HCT116 (cell line): ENCODE results near the gene DYNC2H1. TPM values are rescaled to one million over a fixed set of nuclear protein-coding genes. Genes with fewer than 3 reads are reported as not detected.

Experiments
- ATAC-seq: fragments of 200-7000 bp; cut with Tn5 transposase; 2 replicates; pipeline ENCODE4 v1.9.1; 2020; ENCODE audit warnings: mild to moderate bottlenecking, moderate library complexity
- BruUV-seq: library from RNA; stranded (reverse); fragments of 400-500 nt; replicated peaks from 2 replicates; lab custom pipeline; 2021; lab: Mats Ljungman, UMichigan
- CTCF ChIA-PET: fragments of 300-600 bp; sonication (Branson Sonifier 250); formaldehyde crosslinking; loops from one replicate; lab custom pipeline; 2021; ENCODE audit warnings: antibody characterized with exemption; lab: Charles Lee
- POLR2A ChIA-PET: fragments of 300-600, 350-600 bp; sonication (Branson Sonifier 250); formaldehyde crosslinking; loops from one replicate; lab custom pipeline; 2021; ENCODE audit warnings: antibody characterized with exemption; lab: Charles Lee
- RAD21 ChIA-PET, 2 experiments: fragments of 300-600 bp; sonication (Branson Sonifier 250); formaldehyde crosslinking; loops; one replicate each; lab custom pipeline; 2023; ENCODE audit warnings: low total read pairs in 2 of 2; ENCODE audit not compliant: uncharacterized antibody in 2 of 2, unreplicated experiment in 2 of 2, low non-redundant PET in 1 of 2; lab: Charles Lee
- DNase-seq: peaks from one replicate; pipeline ENCODE4 v3.0.0-alpha.2; 2010; ENCODE audit warnings: low read depth, low spot score
- H2AFZ ChIP-seq: fragments of 200-600 bp; shearing (Covaris generic), sonication (generic); 2 replicates; pipeline ENCODE4 v1.6.1; 2017; ENCODE audit warnings: low read depth, mixed run types, mixed read lengths, antibody characterized with exemption, low read length; ENCODE audit not compliant: poor library complexity, severe bottlenecking
- H3K27ac ChIP-seq: 2 replicates; pipeline ENCODE4 v1.5.1; 2012; ENCODE audit warnings: low read depth, low read length
- H3K27me3 ChIP-seq: fragments of 200-600 bp; sonication (generic); 2 replicates; pipeline ENCODE4 v1.6.1; 2016; ENCODE audit warnings: mixed run types, low read length, mixed read lengths; ENCODE audit not compliant: insufficient read depth
- H3K36me3 ChIP-seq, 2 experiments: fragments of 200-500 bp in 1 of 2; fragments of 200-600 bp in 1 of 2; sonication (Bioruptor generic) in 1 of 2; sonication (generic) in 1 of 2; 2 replicates each; pipeline versions ENCODE4 v1.5.1 to v1.6.1; 2014 to 2016; ENCODE audit warnings: low read length in 2 of 2, inconsistent platforms in 1 of 2, mixed read lengths in 1 of 2, mixed run types in 1 of 2; ENCODE audit not compliant: insufficient read depth in 2 of 2, control insufficient read depth in 1 of 2
- H3K4me1 ChIP-seq, 2 experiments: fragments of 200-600 bp in 1 of 2; sonication (generic) in 1 of 2; 2 replicates each; pipeline versions ENCODE4 v1.5.1 to v1.6.1; 2012 to 2017; ENCODE audit warnings: low read length in 2 of 2, inconsistent platforms in 1 of 2, mild to moderate bottlenecking in 1 of 2, mixed read lengths in 1 of 2, mixed run types in 1 of 2, moderate library complexity in 1 of 2; ENCODE audit not compliant: insufficient read depth in 2 of 2, control insufficient read depth in 1 of 2
- H3K4me2 ChIP-seq: fragments of 200-600 bp; sonication (generic); 2 replicates; pipeline ENCODE4 v1.6.1; 2017; ENCODE audit warnings: mixed run types, low read length, mixed read lengths
- H3K4me3 ChIP-seq, 2 experiments: fragments of 200-600 bp in 1 of 2; sonication (generic) in 1 of 2; replicated peaks in 1 of 2; 2 replicates each; pipeline ENCODE4 v1.5.1; 2011 to 2016; ENCODE audit warnings: low read length in 2 of 2, control low read depth in 1 of 2, low read depth in 1 of 2, mild to moderate bottlenecking in 1 of 2, mixed read lengths in 1 of 2, mixed run types in 1 of 2
- H3K79me2 ChIP-seq: fragments of 200-600 bp; sonication (generic); 2 replicates; pipeline ENCODE4 v1.6.1; 2017; ENCODE audit warnings: mild to moderate bottlenecking, mixed run types, low read length, moderate library complexity, mixed read lengths; ENCODE audit not compliant: insufficient read depth
- H3K9ac ChIP-seq: fragments of 200-600 bp; sonication (generic); 2 replicates; pipeline ENCODE4 v1.6.1; 2016; ENCODE audit warnings: low read length, mixed read lengths
- H3K9me2 ChIP-seq: fragments of 200-600 bp; sonication (generic), shearing (Covaris generic); 2 replicates; pipeline ENCODE4 v1.6.1; 2017; ENCODE audit warnings: mixed run types, mild to moderate bottlenecking, moderate library complexity; ENCODE audit not compliant: insufficient read depth
- H3K9me3 ChIP-seq, 2 experiments: fragments of 200-500 bp in 1 of 2; fragments of 200-600 bp in 1 of 2; sonication (Bioruptor generic) in 1 of 2; sonication (generic) in 1 of 2; 2 replicates each; pipeline ENCODE4 v1.6.1; 2014 to 2017; ENCODE audit warnings: low read length in 2 of 2, mixed read lengths in 2 of 2, inconsistent platforms in 1 of 2, low read depth in 1 of 2, mild to moderate bottlenecking in 1 of 2, mixed run types in 1 of 2, moderate library complexity in 1 of 2; ENCODE audit not compliant: control insufficient read depth in 1 of 2, insufficient read depth in 1 of 2
- H4K20me1 ChIP-seq: fragments of 200-600 bp; sonication (generic), shearing (Covaris generic); 2 replicates; pipeline ENCODE4 v1.6.1; 2017; ENCODE audit warnings: mixed run types, mild to moderate bottlenecking, moderate library complexity; ENCODE audit not compliant: insufficient read depth
- CBX3 ChIP-seq: IDR thresholded peaks from 2 replicates; pipeline ENCODE4 v1.6.1; 2012; ENCODE audit warnings: low read depth
- CEBPB ChIP-seq: IDR thresholded peaks from 2 replicates; pipeline ENCODE4 v1.6.1; 2012; ENCODE audit warnings: low read depth
- ELF1 ChIP-seq: IDR thresholded peaks from 2 replicates; pipeline ENCODE4 v1.6.1; 2012; ENCODE audit warnings: low read depth, borderline replicate concordance
- EZH2 ChIP-seq: fragments of 200-600 bp; sonication (generic); IDR thresholded peaks from 2 replicates; pipeline ENCODE4 v1.6.1; 2017; ENCODE audit warnings: antibody characterized with exemption, mixed run types
- POLR2AphosphoS5 ChIP-seq: IDR thresholded peaks from 2 replicates; pipeline ENCODE4 v1.6.1; 2011; ENCODE audit warnings: mild to moderate bottlenecking, low read depth, low read length, moderate library complexity
- RAD21 ChIP-seq: IDR thresholded peaks from 2 replicates; pipeline ENCODE4 v1.6.1; 2012; ENCODE audit warnings: low read depth, mild to moderate bottlenecking
- REST ChIP-seq: IDR thresholded peaks from 2 replicates; pipeline ENCODE4 v1.6.1; 2012; ENCODE audit warnings: low read depth
- SIN3A ChIP-seq: IDR thresholded peaks from 2 replicates; pipeline ENCODE4 v1.6.1; 2012; ENCODE audit warnings: low read depth
- SP1 ChIP-seq: IDR thresholded peaks from 2 replicates; pipeline ENCODE4 v1.6.1; 2012; ENCODE audit warnings: low read depth
- SRF ChIP-seq: IDR thresholded peaks from 2 replicates; pipeline ENCODE4 v1.6.1; 2012; ENCODE audit warnings: low read depth
- TCF7L2 ChIP-seq: IDR thresholded peaks from 2 replicates; pipeline ENCODE4 v1.7.0; 2011; ENCODE audit warnings: borderline replicate concordance, inconsistent platforms; ENCODE audit not compliant: insufficient read depth, insufficient read length; ENCODE audit errors: extremely low read depth
- YY1 ChIP-seq: IDR thresholded peaks from 2 replicates; pipeline ENCODE4 v1.6.1; 2011; ENCODE audit warnings: low read length, low read depth, moderate library complexity, mild to moderate bottlenecking; ENCODE audit not compliant: insufficient replicate concordance; ENCODE audit errors: extremely low read depth
- ZFX ChIP-seq: fragments of 450-650 bp; IDR thresholded peaks from 2 replicates; pipeline ENCODE4 v1.6.1; 2017
- ZNF274 ChIP-seq: fragments of 200-500 bp; sonication (Bioruptor generic); IDR thresholded peaks from 2 replicates; pipeline ENCODE4 v1.6.1; 2014; ENCODE audit warnings: mild to moderate bottlenecking, low read depth, low read length, inconsistent platforms
- intact Hi-C: fragments of 100-400 bp; cut with micrococcal nuclease; formaldehyde crosslinking; loops from 2 replicates; pipeline ENCODE4 v1.10.0; 2022
- total RNA-seq: library from RNA; stranded (reverse); gene quantifications from one replicate; pipeline ENCODE4 v1.2.1, GENCODE V29; 2021; ENCODE audit not compliant: unreplicated experiment
- TF ChIP-seq, protein P1 (sequence below), 3 experiments: fragments of 200-600 bp in 1 of 3; sonication (generic) in 1 of 3; IDR thresholded peaks in 2 of 3; conservative IDR thresholded peaks in 1 of 3; 2 replicates each; pipeline ENCODE4 v1.5.1; 2012 to 2017; ENCODE audit warnings: low read depth in 2 of 3, low read length in 2 of 3, antibody characterized with exemption in 1 of 3, borderline replicate concordance in 1 of 3, control low read depth in 1 of 3, mild to moderate bottlenecking in 1 of 3, mixed read lengths in 1 of 3, mixed run types in 1 of 3, moderate library complexity in 1 of 3; ENCODE audit not compliant: insufficient read depth in 1 of 3
- TF ChIP-seq, protein P2 (sequence below): IDR thresholded peaks from 2 replicates; pipeline ENCODE4 v1.6.1; 2012
- TF ChIP-seq, protein P3 (sequence below): IDR thresholded peaks from 2 replicates; pipeline ENCODE4 v1.6.1; 2012

Gene DYNC2H1
- total RNA-seq, 1 experiment from 2014 or later: 1.5 TPM

DNA sequence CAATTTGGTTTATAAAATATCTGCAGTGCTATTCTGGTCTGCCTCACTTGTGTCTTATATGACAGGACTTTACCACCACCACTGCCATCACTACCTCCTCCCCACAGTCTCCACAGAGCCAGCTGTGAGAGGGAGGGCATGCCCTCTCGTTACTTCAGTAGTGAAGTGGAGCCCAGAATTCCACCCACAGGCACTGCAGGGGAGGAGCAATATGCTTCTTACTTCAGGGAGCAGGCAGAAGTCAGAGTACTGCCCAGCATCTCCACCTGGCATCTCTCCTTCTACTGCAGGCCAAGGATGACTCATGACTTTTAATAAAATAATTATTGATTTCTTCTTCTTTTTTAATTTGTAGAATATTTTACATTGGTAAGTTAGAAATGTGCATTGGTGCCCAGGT, 255.5 kb downstream of the DYNC2H1 start:
- RAD21 ChIA-PET: no interaction called here
- Histone ChIP-seq H3K4me2 (no peak overlapping the region), H4K20me1 (no peaks in the 10 kb centered on the region), H3K36me3 (no peaks in the 10 kb centered on the region), H3K4me3 (no peak overlapping the region), H3K9me2 (no peaks in the 10 kb centered on the region), H3K9ac (no peak overlapping the region), H3K9me3 (no peaks in the 10 kb centered on the region), H3K79me2 (no peaks in the 10 kb centered on the region), H3K27me3 (no peaks in the 10 kb centered on the region), H2AFZ (no peak overlapping the region), H3K27ac (no peak overlapping the region), H3K4me1 (no peaks in the 10 kb centered on the region)
- POLR2A ChIA-PET: no interaction called here
- no peak for ATAC-seq
- TF ChIP-seq EZH2 (no peak), ZFX (no peak), ELF1 (no peak), POLR2AphosphoS5 (no peak), SIN3A (no peak)
- intact Hi-C loops: no loop called here
- DNase-seq: no peak
- no TSS peak for BruUV-seq
- CTCF ChIA-PET: no interaction called here

DNA sequence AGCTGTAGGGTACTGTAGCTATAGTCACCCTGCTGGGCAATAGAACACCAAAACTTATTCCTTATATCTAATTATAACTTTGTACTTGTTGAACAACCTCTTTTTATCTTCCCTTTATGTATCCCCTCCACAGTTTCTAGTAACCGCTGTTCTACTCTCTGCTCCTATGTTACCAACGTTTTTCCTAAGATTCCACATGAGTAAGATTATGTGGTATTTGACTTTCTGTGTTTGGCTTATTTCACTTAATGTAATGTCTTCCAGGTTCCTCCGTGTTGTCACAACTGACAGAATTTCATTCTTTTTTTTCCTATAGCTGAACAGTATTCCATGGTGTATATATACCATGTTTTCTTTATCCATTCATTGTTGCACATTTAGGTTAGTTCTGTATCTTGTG, 258.4 kb downstream of the DYNC2H1 start:
- Histone ChIP-seq H3K36me3 (no peaks in the 10 kb centered on the region), H3K4me1 (no peaks in the 10 kb centered on the region), H3K9me2 (no peaks in the 10 kb centered on the region), H3K4me3 (no peak overlapping the region), H2AFZ (no peak overlapping the region), H3K27me3 (no peaks in the 10 kb centered on the region), H3K4me2 (no peak overlapping the region), H3K9me3 (no peaks in the 10 kb centered on the region), H3K9ac (no peak overlapping the region), H3K79me2 (no peaks in the 10 kb centered on the region), H3K27ac (no peak overlapping the region), H4K20me1 (no peaks in the 10 kb centered on the region)
- BruUV-seq: no TSS peak
- RAD21 ChIA-PET: no interaction called here
- intact Hi-C loops: no loop called here
- CTCF ChIA-PET: no interaction called here
- POLR2A ChIA-PET: interaction anchor here (0.6 kb wide), 1 partner anchor 79 kb away, joined by 5 read pairs; no protein-coding TSS in a partner anchor
- DNase-seq: no peak
- no peak for ATAC-seq
- TF ChIP-seq SP1: no peak
- no peak for TF ChIP-seq RAD21
- no peak for TF ChIP-seq CBX3
- no peak for TF ChIP-seq ZNF274
- TF ChIP-seq, protein P1, sequence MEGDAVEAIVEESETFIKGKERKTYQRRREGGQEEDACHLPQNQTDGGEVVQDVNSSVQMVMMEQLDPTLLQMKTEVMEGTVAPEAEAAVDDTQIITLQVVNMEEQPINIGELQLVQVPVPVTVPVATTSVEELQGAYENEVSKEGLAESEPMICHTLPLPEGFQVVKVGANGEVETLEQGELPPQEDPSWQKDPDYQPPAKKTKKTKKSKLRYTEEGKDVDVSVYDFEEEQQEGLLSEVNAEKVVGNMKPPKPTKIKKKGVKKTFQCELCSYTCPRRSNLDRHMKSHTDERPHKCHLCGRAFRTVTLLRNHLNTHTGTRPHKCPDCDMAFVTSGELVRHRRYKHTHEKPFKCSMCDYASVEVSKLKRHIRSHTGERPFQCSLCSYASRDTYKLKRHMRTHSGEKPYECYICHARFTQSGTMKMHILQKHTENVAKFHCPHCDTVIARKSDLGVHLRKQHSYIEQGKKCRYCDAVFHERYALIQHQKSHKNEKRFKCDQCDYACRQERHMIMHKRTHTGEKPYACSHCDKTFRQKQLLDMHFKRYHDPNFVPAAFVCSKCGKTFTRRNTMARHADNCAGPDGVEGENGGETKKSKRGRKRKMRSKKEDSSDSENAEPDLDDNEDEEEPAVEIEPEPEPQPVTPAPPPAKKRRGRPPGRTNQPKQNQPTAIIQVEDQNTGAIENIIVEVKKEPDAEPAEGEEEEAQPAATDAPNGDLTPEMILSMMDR (IDR thresholded peaks at IDR 0.05 in 2 of 3, conservative IDR thresholded peaks at IDR 0.05 in 1 of 3; ENCODE audit: borderline replicate concordance in 1 of 3, insufficient read depth in 1 of 3, low read depth in 2 of 3, low read length in 2 of 3): no peak
- TF ChIP-seq YY1: no peak
- no peak for TF ChIP-seq ELF1
- no peak for TF ChIP-seq TCF7L2
- TF ChIP-seq POLR2AphosphoS5: no peak
- TF ChIP-seq, protein P2, sequence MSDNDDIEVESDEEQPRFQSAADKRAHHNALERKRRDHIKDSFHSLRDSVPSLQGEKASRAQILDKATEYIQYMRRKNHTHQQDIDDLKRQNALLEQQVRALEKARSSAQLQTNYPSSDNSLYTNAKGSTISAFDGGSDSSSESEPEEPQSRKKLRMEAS: no peak
- TF ChIP-seq REST: no peak
- TF ChIP-seq, protein P3, sequence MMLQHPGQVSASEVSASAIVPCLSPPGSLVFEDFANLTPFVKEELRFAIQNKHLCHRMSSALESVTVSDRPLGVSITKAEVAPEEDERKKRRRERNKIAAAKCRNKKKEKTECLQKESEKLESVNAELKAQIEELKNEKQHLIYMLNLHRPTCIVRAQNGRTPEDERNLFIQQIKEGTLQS: no peak
- no peak for TF ChIP-seq CEBPB
- TF ChIP-seq SRF: no peak
